GM18867 (cell line): ENCODE results near the gene S100A9.
"Not testable (repeated sequence)": the region's sequence is repeated elsewhere in the genome, so short reads cannot be mapped to it uniquely, and the experiment has no call there.

Experiments
- ATAC-seq: cut with Tn5 transposase; IDR thresholded peaks from one replicate; pipeline ENCODE4 v1.9.1; 2021; ENCODE audit warnings: mild to moderate bottlenecking, moderate library complexity; ENCODE audit not compliant: unreplicated experiment

Gene S100A9

DNA sequence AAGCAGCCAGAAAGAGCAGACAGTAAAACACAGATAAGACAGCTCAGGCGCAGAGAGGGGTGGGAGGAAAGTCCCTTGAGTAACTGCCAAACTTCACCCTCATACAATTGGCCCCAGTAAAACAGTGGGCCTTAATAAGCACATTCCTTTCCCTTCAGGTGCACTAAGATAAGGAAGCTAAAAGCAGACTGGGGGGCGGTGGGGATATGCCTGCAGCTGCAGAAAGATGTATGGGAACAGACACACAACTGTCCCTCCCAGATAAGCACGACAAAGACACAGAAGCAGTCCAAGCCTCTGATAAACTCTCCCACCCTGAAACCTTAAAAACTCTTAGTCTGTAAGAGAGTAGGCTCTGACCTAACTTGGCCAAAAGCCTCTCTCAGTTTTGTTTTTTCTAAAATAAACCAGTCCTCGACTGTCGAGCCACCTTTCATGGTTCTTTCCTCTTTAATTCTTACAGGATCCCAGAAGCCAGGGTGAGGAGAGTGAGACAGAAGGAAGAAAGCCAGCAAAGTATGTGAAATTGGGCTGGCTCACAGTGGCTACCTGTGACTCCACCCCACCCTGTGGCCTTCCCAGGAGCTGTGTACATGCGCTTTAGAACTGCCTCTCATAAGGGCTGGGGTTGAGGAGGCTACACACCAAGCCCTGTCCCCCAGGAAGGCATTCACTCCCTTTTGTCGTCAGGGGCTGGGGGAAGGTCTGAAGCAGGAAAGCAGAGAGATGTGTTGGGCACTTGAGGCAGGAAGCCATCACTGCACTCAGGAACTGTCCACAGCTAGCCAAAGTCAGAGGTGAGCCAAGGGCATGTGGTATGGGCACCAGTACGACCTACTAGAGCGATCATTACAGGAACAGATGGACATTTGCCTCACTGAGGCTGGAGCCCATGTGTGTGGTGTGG lies 13.6 kb upstream of the S100A9 start:
- no peak for ATAC-seq

DNA sequence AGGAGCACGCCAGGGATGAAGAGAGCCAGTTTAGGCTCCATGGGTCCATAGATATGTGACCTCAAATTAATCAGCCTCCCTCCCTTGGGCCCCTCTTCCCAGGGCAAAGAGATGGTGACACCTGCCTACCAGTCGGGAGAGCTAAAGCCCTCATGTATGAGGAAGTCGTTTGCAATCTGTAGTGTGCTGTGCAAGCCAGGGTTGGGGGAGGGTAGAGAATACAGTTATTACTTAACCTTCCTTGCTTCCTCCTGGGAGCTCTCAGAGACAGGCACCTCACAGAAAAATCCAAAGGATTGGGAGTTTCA lies 13.0 kb upstream of the S100A9 start:
- no peak for ATAC-seq

DNA sequence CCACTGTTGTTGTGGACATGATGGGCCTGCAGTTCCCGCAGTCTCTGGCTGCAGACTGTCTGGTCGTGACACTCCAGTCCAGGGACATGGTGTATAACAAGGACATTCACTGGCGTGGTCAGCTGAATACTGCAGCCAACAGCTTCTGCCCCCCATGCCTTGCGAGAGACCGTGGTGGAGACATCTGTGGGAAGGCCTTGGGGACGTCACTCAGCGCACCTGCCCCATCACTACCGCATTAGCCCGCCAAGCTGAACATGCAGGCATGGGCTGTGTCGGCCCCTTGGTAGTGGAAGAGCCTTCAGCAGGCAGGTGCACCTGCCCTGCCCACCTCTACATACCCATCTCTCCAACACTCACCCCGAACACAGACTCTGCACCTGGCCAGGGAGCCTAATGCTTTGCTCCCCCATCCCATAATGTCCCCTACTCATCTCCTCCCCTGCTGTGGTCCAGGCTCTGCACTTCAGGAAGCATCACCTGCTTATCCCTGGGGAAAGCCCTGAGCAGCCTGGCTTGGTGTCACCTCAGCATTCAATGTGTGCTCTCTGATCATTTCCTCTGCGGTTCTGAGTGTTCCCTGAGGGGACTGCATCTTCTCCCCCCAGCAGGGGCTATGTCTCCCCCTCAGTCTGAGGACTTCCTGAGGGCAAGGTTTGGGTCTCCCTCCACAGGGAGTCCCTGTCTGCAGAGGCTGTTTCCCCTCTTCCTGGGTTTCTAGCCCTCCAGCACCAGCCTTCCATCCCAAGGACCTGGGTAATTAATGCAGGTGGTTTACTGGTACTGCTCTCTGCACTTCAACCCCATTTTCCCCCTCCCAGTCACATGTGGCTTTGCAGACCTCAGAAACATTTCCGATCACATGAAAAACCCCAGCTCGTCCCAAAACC lies 12.2 kb upstream of the S100A9 start:
- no peak for ATAC-seq

DNA sequence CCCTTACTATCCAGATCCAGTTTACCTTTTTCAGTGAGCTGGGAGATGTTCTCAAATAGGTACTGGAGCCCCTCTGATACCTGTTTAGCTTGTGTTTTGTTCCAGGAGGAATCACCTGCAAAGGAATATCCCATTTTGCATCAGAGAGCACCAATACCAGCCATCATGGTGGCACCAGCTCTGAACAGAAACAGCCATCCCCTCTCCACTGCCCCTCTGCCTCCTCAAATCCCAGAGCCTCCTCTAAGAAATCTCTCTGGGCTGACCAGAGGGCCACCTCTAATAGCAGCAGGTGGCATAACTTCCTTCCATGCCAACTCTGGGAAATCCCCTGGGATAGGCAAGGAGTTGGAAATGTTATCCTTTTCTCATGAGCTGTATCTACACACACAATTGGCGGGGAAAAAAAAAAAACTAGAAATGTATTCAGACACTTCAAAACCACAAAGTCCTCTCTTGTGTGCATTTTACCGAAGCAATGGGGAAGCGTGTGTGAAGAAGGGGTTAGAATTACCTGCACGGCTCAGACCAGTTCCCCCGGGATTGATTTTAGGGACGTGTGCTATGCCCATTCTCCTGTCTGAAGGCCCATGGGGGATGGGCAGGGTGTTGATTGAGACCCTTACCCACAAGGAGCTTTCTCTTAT lies 11.5 kb upstream of the S100A9 start:
- no peak for ATAC-seq

DNA sequence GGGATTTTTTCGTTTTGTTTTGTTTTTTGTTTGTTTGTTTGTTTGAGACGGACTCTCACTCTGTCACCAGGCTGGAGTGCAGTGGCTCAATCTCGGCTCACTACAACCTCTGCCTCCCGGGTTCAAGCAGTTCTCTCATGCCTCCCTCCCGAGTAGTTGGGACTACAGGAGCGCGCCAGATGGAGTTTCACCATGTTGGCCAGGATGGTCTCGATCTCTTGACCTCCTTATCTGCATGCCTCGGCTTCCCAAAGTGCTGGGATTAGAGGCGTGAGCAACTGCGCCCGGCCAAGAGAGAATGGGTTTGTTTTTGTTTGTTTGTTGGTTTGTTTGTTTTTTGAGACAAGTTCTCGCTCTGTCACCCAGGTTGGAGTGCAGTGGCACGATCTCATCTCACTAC lies 10.6 kb upstream of the S100A9 start:
- not testable (repeated sequence) for ATAC-seq

DNA sequence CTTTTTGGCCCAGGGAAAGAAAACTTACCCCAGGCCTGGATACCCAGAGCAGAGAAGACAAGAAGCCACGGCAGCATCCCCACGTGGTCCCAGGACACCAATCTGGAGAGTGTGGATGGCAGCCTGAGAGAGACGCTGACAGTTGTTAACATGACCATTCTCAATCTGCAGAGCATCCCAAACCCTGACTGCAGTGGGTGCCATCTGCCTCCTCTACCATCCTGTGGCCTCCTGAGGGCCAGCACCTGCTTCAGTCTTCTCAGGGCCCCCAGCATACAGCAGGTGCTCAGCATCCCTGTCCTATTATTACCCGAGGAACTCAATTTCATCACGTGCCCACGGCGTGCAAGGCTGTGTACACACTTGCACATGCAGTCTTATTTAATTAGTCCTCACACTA lies 9.8 kb upstream of the S100A9 start:
- no peak for ATAC-seq

DNA sequence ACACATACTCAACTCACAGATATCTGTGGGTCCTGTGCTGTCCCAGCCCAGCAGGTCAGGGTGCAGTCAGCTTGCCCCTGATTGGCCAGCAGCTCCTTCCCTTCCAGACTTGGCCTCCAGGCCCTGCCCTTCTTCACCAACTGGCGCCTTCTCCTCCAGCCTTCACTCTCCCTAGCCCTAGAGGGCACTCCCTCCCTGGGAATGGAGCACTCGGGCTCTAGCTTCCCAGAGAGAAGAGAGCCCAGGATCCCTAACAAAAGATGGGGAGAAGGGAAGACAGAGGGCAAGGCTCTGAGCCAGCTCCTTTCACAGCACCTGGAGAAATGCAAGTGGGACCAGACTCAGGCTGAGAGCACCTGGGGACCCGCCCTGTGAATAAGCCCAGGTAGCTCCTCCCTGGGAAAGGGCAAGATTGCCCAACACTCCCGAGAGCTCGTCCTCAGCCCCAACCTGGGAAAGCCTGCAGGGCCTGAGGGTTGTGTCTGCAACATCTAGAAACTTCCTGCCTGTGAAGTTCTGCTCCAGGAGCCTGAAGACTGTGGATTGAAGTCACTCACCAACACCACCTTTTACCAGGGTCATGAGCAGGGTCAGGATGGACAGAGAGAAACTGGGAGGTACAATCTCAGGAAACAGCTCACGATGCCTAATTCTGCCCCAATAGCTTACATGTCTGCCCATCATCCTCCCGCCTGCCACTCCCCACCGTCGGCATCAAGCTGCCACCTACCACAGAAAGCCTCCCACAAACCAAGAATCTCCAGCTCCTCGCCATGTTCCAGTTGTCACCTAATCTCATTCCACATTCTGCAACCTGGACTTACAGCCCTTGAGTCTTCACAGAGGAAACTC lies 8.9 kb upstream of the S100A9 start, which contains the start of gene PGLYRP4:
Gene PGLYRP4 (minus strand): TSS at position 331 of the 852 bp plus-strand sequence. CDS start 909 bp downstream, outside the sequence.
- no peak for ATAC-seq

DNA sequence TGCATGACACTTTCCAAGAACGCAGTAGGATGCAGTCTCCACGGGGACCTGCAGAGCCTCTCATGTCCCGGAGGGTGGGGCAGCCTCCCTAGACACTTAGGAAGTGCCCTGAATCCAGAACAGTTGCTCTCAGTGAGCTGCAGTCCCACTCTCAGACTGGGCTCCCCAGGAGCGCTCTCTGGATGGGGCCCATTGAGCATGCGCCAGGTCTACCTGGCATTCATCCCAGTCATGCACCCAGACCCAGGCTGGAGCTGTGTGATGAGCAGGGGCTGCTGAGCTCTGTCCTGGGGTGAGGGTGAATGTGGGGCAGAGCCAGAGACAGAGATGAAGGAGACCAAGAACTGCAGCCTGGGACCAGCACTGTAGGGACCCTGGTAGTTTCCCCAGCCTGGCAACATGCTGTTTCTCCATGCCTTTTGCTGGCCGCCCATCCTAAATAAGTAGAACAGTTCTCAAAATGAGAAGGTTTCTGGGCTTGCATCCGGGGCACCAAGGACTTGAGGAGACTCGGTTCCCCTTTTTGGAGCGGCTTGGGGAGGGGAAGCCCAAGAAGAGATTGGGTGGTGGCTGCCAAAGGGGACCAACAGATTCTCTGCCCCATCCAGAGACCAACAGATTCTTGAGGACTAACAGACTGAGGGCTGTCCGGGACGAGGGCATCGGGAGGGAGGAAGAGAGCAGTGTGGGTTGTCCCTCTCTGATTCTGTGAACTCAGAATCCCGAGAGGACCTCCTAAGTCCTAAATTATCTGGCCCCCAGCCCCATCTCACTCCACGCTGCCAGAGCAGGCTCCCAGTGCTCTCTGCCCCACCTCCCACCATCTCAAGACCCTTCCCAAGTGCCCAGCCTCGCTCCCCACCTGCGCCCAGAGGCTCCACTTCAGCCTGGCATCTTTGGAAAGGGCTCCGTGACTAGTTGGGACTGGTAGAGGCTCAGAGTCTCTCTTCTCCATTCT lies 8.0 kb upstream of the S100A9 start:
- no peak for ATAC-seq

DNA sequence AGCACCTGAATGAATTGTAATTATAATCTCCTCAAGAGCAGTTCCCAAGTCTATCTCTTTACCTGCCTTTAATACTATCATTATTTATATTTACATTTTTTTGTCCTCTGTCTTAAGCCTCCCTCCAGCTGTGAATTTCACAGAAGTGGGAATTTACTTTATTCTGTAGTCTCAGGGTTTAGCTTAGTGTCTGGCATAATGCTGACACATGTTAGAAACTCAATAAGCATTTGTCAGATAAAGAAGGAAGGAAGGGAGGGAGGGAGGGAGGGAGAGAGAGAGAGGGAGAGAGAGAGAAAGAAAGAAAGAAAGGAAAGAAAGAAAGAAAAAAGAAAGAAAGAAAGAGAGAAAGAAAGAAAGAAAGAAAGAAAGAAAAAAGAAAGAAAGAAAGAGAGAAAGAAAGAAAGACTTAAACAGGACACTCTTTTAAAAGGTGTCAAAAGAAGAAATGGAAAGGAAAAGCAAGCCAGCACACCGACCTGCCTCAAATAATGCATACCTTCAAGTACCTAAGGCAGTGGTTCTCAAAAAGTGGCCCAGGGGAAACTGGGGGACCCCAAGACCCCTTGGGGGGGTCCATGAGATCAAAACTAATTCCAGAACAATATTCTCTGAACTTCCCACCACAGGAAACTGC lies 7.2 kb upstream of the S100A9 start:
- no peak for ATAC-seq

DNA sequence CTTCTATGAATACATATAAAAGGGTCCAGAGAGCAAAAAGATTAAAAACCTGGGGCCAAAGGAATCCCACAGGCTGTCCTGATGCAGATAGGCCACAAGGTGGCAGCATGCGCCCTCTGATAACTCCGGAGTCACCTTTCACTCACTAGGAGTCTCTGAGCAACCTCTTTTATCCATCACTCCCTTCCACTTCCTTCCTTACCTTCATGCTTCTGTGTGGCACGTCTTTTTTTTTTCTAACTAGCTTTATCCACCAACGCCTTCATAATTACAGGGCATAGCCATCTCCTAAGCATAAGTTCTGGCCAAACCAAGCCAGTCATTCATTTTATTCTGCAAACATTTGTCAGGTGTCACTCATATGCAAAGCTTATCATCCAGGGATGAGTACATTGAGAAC lies 5.1 kb upstream of the S100A9 start:
- no peak for ATAC-seq

DNA sequence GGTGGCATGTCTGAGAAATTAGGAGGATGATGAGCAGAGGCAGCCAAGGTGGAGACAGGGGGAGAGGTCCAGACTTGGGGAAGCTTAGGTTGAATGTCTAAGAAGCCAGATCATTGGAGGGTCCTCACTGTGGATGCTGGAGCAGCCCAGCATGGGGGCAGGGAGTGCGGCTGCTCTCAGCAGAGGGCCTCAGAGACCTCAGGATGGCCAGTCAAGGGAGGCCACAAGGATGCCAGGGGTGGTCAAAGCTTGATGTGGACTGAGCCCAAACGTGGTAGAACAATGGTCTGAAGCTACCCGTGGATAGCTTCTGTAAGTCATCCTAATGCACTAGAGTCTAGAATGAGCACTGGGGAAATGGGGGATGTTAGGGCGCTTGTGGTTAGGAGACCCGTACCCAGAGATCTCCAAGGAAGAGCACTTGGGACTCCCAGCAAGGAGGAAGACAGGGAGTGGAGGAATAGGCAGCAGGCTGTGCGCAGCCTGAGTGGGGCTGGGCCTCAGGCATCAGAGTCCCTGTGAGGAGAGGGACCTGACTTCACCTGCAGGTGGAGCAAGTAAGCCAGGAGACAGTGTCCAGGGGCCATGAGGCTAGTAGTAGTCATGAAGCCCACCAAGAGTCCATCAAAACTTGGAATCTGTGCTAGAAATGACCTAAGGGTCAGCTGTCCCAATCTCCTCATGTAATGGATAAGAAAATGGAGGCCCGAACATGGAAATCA lies 4.3 kb upstream of the S100A9 start:
- ATAC-seq = no peak

DNA sequence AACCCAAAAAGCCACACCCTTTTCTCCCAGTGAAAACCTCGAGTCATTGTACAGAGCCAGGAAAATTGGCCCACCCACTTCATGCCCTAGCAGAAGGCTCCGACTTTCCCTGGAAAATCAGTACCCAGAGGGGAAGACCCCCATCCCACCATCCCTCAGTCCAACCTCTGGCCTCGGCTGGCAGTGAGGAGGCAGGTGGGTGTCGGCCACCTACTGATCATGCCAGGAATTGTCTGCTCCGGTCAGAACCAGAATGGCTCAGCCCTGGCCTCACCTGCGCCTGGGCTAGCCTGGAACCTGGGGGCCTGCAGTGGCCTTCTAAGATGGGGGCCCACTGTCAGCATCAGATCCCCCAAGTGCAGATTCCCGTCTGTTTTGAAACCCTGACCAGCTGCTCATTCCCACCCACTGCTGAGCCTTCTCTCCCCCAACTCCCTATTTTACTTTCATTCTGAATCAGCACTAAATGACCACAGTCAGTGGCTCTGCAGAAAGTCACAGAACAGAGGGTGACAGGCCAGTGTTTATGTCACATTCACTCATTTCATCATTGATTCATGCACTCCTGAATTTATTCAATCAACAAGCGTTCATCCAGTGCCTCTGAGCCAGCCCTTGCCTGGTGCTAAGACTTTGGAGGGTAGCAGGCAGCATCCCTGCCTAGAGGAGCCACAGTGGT lies 3.0 kb upstream of the S100A9 start:
- no peak for ATAC-seq

DNA sequence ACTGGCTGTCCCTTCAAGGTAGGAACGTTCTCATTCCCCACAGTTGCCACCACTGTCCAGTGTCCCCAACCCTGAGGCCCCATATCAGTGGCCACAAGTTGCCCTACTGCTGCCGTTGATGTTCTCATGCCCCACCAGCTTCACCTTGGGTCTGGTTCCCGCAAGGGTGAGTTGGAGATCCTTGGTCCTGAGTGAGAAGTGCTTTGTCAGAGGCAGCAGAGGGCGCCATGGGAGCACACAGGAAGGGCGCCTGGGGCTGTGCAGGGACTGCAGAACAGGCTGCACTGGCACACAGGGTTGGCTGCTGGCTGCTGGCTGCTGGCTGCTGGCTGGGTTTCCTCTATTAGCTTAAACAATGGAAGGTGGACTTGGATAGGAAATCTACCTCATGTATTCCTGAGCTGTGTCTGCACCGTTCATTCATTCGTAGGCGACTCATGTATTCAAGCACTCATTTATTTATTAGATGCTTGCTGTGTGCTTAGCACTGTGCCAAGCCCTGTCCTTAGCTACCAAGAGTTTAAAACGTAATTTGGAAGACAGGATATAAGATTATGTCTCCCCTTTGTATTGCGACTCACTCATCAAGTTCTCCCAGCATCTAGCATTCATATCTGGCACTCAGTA lies 2.1 kb upstream of the S100A9 start:
- ATAC-seq = no peak

DNA sequence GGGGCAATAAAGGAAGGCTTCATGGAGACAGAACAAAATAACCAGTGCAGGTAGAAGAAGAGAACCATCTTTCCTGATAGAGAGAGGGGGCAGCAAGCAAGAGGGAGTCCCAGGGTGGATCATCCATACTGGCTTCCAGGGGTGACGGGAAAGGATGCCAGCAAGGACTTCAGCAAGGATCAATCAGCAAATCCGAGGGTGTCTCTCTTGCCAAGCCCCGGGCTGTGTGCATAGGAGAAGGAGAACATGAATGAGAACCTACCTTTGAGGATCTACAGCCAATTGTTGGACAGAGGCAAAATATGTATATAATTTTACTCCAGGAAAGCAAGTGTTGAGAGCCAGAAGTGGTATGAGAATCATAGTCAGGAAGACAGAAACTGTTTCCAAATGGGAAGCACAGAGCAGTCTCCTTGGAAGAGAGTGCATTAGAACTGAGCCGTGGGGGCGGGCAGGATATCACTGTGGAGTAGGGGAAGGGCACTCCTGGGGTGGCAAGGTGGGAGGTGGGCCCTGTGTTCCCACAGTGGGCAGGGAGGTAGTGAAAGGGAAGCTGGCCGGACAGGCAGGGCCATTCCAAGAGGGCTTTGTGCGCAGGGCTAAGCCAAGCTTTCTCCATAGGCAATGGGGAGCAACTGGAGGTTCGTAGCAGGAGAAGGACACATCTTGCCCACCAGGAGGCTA lies 1.1 kb upstream of the S100A9 start:
- ATAC-seq = no peak

DNA sequence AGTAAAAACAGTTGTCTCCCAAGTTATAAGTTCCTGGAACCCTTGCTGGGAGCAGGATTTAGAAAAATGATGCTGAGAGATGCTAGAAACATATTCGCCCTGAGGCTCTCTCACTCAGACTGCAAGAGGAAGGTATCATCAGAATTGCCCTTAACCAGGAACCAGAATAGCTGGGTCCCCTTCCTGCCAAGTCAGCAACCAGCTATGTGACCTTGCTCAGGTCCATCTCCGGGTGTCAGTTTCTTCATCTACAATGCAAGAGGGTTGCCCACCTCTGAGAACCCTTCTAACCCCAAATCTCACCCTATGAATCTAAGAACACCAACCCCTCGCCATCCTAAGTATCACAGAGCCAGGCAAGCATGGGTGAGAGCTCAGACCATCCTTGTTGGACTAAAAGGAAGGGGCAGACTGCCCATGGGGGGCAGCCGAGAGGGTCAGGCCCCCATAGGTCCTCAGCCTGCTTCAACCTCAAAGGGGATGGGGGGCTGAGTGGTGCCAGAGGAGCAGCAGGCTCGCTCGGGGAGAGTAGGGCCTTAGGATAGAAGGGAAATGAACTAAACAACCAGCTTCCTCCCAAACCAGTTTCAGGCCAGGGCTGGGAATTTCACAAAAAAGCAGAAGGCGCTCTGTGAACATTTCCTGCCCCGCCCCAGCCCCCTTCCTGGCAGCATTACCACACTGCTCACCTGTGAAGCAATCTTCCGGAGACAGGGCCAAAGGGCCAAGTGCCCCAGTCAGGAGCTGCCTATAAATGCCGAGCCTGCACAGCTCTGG lies 390 bp upstream of the S100A9 start:
- no peak for ATAC-seq

DNA sequence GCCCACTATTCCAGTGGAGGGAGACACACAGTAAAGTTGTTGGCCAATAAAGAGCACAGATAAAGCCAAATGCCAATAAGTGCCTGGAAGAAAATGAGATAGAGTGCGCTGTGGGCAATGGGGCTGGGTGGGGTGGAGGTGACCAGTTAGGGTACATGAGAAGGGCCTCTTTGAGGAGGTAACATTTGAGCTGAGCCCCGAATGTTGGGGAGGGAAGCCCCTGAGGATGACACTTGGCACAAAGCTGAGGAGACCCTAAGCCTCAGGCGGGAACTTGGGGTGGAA lies 979 bp downstream of the S100A9 start:
- ATAC-seq = no peak
